ENCODE data around the gene SLC25A26. TPM values are rescaled to one million over a fixed set of nuclear protein-coding genes. Genes with fewer than 3 reads are reported as not detected.
"Not testable (repeated sequence)": the region's sequence is repeated elsewhere in the genome, so short reads cannot be mapped to it uniquely, and the experiment has no call there.

SLC25A26 gene
- total and polyA plus RNA-seq, 9 donors: 17.3 to 32.3 (median 22.6) TPM

- H3K27me3 ChIP-seq: no peaks in the 10 kb centered on the region
- intact Hi-C loops (cut with DNase I): loop anchor here in 1 of 4 donors (10.0 kb wide), 1 partner anchor 179 kb away; no protein-coding TSS in a partner anchor
- no peak overlapping the region for H3K4me3 ChIP-seq
- H3K9me3 ChIP-seq: no peaks in the 10 kb centered on the region
- WGBS, 3 donors: 92 to 100% (median 94%) methylated on average over 1 of the region's 1 CpG
- H3K27ac ChIP-seq: no peak overlapping the region
- peaks cover 3% of the 10 kb centered on the region for H3K4me1 ChIP-seq (ENCODE audit: insufficient read depth)
- no peaks in the 10 kb centered on the region for H3K36me3 ChIP-seq
- TF ChIP-seq EP300 (IDR thresholded peaks at IDR 0.05): no peak
- TF ChIP-seq POLR2A (IDR thresholded peaks at IDR 0.05): no peak
- TF ChIP-seq, protein P1, sequence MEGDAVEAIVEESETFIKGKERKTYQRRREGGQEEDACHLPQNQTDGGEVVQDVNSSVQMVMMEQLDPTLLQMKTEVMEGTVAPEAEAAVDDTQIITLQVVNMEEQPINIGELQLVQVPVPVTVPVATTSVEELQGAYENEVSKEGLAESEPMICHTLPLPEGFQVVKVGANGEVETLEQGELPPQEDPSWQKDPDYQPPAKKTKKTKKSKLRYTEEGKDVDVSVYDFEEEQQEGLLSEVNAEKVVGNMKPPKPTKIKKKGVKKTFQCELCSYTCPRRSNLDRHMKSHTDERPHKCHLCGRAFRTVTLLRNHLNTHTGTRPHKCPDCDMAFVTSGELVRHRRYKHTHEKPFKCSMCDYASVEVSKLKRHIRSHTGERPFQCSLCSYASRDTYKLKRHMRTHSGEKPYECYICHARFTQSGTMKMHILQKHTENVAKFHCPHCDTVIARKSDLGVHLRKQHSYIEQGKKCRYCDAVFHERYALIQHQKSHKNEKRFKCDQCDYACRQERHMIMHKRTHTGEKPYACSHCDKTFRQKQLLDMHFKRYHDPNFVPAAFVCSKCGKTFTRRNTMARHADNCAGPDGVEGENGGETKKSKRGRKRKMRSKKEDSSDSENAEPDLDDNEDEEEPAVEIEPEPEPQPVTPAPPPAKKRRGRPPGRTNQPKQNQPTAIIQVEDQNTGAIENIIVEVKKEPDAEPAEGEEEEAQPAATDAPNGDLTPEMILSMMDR (IDR thresholded peaks at IDR 0.05): no peak
- no peak for DNase-seq
These were observed 3.4 kb downstream of the SLC25A26 start for GRCh38 chr3:66224220-66224619.

DNA sequence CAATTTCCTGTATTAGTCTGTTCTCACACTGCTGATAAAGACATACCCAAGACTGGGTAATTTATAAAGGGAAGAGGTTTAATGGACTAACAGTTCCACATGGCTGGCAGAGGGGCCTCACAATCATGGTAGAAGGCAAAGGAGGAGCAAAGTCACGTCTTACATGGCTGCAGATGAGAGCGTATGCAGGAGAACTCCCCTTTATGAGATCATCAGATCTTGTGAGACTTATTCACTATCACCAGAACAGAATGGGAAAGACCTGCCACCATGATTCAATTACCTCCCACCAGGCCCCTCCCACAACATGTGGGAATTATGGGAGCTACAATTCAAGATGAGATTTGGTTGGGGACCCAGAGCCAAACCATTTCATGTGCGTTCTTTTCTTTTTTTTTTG is 5.3 kb downstream of the SLC25A26 start:
- not testable (repeated sequence) for H3K4me1 ChIP-seq (ENCODE audit: insufficient read depth); H3K27me3 ChIP-seq; DNase-seq; H3K27ac ChIP-seq; H3K9me3 ChIP-seq; H3K36me3 ChIP-seq; H3K4me3 ChIP-seq
- intact Hi-C loops (cut with DNase I): loop anchor here in 1 of 4 donors (10.0 kb wide), 1 partner anchor 181 kb away; no protein-coding TSS in a partner anchor
- 92 to 96% (median 93%) methylated on average over 3 of the region's 3 CpGs for WGBS, 3 donors

- WGBS, 3 donors: 36 to 58% (median 46%) methylated on average over 3 of the region's 3 CpGs
- intact Hi-C loops (cut with DNase I): loop anchor here in 1 of 4 donors (10.0 kb wide), 1 partner anchor 182 kb away; no protein-coding TSS in a partner anchor
- H3K4me3 ChIP-seq: no peak overlapping the region
- no peak for DNase-seq
- no peaks in the 10 kb centered on the region for H3K36me3 ChIP-seq
- no peaks in the 10 kb centered on the region for H3K27me3 ChIP-seq
- H3K4me1 ChIP-seq (ENCODE audit: insufficient read depth): no peaks in the 10 kb centered on the region
- TF ChIP-seq POLR2A (IDR thresholded peaks at IDR 0.05): no peak
- no peak for TF ChIP-seq EP300 (IDR thresholded peaks at IDR 0.05)
- TF ChIP-seq, protein P1 (IDR thresholded peaks at IDR 0.05): no peak
- no peaks in the 10 kb centered on the region for H3K9me3 ChIP-seq
- no peak overlapping the region for H3K27ac ChIP-seq
These were observed 6.2 kb downstream of the SLC25A26 start for GRCh38 chr3:66227051-66227450.

- no peaks in the 10 kb centered on the region for H3K27me3 ChIP-seq
- no peaks in the 10 kb centered on the region for H3K9me3 ChIP-seq
- no peak overlapping the region for H3K4me3 ChIP-seq
- no peak for DNase-seq
- no peaks in the 10 kb centered on the region for H3K4me1 ChIP-seq (ENCODE audit: insufficient read depth)
- TF ChIP-seq, protein P1 (IDR thresholded peaks at IDR 0.05): no peak
- TF ChIP-seq POLR2A (IDR thresholded peaks at IDR 0.05) (no peak), EP300 (IDR thresholded peaks at IDR 0.05) (no peak)
- no peaks in the 10 kb centered on the region for H3K36me3 ChIP-seq
- WGBS, 3 donors: 29 to 47% (median 32%) methylated on average over 2 of the region's 2 CpGs
- intact Hi-C loops (cut with DNase I): loop anchor here in 1 of 4 donors (10.0 kb wide), 1 partner anchor 183 kb away; no protein-coding TSS in a partner anchor
- no peak overlapping the region for H3K27ac ChIP-seq
These were observed 7.1 kb downstream of the SLC25A26 start for GRCh38 chr3:66227915-66228314.

DNA sequence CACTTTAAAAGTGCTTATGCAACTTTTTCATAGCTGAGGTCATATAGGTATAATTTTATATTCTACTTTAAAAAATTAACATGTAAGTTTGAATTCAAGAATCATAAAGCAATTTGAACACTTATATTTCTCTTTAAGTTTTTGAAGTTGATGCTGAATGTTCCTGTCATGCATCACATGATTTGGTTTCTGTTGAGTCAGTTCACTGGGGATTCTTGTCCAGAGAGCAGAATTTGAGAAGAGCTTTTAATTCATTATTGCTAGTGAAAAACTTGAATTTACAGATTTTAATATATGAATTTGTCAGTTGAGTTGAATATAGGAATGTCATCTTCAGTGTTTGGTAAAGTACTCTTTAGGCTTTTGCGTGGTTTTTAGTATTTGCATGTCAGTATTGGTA is 7.9 kb downstream of the SLC25A26 start:
- H3K4me3 ChIP-seq: no peak overlapping the region
- no peak for DNase-seq
- TF ChIP-seq POLR2A (IDR thresholded peaks at IDR 0.05): no peak
- TF ChIP-seq, protein P1 (IDR thresholded peaks at IDR 0.05): no peak
- H3K27ac ChIP-seq: no peak overlapping the region
- WGBS, 3 donors: 99 to 100% (median 100%) methylated on average over 1 of the region's 1 CpG
- intact Hi-C loops (cut with DNase I): loop anchor here in 1 of 4 donors (10.0 kb wide), 1 partner anchor 184 kb away; no protein-coding TSS in a partner anchor
- no peaks in the 10 kb centered on the region for H3K36me3 ChIP-seq
- H3K4me1 ChIP-seq (ENCODE audit: insufficient read depth): no peaks in the 10 kb centered on the region
- H3K27me3 ChIP-seq: no peaks in the 10 kb centered on the region
- no peaks in the 10 kb centered on the region for H3K9me3 ChIP-seq
